ENCODE results near the gene OOSP1.

DNA sequence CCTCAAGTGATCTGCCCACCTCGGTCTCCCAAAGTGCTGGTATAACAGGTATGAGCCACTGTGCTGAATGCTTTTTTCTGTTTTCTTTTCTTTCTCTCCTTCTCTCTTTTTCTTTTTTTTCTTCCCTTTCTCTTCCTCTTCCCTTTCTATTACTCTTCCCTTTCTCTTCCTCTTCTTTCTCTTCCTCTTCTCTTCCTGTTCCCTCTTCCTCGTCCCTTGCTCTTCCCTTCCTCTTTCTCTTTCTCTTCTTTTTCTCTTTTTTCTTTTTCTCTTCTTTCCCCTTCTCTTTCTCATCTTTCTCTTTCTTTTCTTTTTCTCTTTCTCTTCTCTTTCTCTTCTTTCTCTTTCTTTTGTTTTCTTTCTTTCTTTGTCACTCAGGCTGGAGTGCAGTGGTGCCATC lies 1.2 kb downstream of the OOSP1 start:
- TF ChIP-seq, protein P1, sequence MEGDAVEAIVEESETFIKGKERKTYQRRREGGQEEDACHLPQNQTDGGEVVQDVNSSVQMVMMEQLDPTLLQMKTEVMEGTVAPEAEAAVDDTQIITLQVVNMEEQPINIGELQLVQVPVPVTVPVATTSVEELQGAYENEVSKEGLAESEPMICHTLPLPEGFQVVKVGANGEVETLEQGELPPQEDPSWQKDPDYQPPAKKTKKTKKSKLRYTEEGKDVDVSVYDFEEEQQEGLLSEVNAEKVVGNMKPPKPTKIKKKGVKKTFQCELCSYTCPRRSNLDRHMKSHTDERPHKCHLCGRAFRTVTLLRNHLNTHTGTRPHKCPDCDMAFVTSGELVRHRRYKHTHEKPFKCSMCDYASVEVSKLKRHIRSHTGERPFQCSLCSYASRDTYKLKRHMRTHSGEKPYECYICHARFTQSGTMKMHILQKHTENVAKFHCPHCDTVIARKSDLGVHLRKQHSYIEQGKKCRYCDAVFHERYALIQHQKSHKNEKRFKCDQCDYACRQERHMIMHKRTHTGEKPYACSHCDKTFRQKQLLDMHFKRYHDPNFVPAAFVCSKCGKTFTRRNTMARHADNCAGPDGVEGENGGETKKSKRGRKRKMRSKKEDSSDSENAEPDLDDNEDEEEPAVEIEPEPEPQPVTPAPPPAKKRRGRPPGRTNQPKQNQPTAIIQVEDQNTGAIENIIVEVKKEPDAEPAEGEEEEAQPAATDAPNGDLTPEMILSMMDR (IDR thresholded peaks at IDR 0.05): no peak
- TF ChIP-seq POLR2A (IDR thresholded peaks at IDR 0.05): no peak

All from breast epithelium (tissue), 3 donors.